Adipose tissue (tissue), 3 donors: Measurements from ENCODE around the gene NPL. TPM values are rescaled to one million over a fixed set of nuclear protein-coding genes. Genes with fewer than 3 reads are reported as not detected.

Experiments
- H3K27ac ChIP-seq: one replicate; pipeline ENCODE4 v1.5.1; 2013; ENCODE audit warnings: low read depth, low read length
- WGBS, 3 donors: extraction: QIAGEN DNeasy Blood & Tissue Kit; methylation state at CpG; one replicate each; pipeline ENCODE4 v1.1.7; 2013; 5-methylcytosine and 5-hydroxymethylcytosine counted together
- polyA plus RNA-seq, 3 donors: library from polyadenylated mRNA; stranded (reverse); fragments of 200-250 nt; gene quantifications; one replicate each; pipeline ENCODE4 v1.2.3, GENCODE V29; 2013
- donor health status: healthy with polysubstance abuse.
- donor health status: Bipolar disorder and iron deficiency.
- donor health status: healthy.

The NPL gene
- polyA plus RNA-seq, 3 donors: 1.8 to 35.0 (median 8.2) TPM

GRCh38 chr1:182848736-182849135, 59.2 kb downstream of the NPL start:
- WGBS, 3 donors: 97 to 100% (median 97%) methylated on average over 2 of the region's 2 CpGs

DNA sequence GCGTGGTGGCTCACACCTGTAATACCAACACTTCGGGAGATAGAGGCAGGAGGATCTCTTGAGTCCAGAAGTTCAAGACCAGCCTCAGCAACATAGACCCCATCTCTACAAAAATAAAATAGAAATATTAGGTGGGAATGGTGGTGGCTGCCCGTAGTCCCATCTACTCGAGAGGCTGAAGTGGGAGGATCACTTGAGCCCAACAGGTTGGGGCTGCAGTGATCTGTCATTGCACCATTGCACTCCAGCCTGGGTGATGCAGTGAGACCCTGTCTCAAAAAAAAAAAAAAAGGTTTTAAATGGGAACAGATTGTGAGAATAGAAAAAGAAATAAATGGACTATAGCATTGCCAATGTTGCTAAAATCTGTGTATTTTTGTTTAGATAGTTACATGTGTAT, 60.7 kb downstream of the NPL start:
- no peak overlapping the region for H3K27ac ChIP-seq
- whole genome bisulfite sequencing, 3 donors: 87 to 98% (median 97%) methylated on average over 4 of the region's 4 CpGs

More at GRCh38 chr1:182848736-182849135, 59.2 kb downstream of the NPL start:
- no peak overlapping the region for H3K27ac ChIP-seq

DNA sequence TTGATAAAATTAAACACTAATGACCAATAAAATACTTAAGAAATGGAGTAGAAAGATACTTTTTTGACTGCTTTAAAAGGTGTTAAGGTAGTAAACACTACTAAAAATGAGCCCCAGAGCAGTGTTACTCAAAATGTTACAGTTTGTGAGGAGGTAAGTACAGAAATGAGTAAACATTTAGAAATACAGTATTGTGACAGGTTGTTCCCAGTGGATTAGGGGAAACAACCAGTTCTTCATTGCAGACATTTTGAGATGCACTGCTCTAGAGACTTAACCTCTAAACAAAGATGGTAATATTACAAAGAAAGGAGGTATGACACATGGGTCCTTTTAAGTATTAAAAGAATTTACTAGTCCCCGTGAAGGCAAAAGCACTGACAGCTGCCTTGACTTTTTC, 62.3 kb downstream of the NPL start:
- H3K27ac ChIP-seq: no peak overlapping the region
- WGBS, 3 donors: 92 to 98% (median 93%) methylated on average over 1 of the region's 1 CpG

- WGBS, 3 donors: 79 to 83% (median 81%) methylated on average over 4 of the region's 4 CpGs
- H3K27ac ChIP-seq: no peak overlapping the region
Observed at GRCh38 chr1:182855911-182856310, 66.3 kb downstream of the NPL start.

DNA sequence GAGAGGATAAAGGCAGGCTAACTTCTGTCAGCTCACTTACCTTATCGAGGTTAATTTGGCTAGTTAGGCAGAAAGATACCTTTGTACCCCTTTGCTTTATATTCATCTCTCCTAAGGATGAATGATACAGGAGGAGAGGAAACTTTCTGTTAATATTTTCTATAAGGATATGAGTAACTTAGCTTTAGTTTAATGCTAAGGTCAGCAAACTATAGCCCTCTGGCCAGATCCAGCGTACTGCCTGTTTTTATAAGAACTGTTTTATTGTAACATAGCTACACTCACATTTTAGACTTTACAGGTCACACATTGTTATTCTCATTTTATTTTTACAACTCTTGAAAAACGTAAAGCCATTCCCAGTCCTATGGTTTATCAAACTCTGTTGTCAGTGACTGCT, 67.6 kb downstream of the NPL start:
- H3K27ac ChIP-seq: no peak overlapping the region
- WGBS, 3 donors: 82 to 97% (median 96%) methylated on average over 3 of the region's 3 CpGs

GRCh38 chr1:182860658-182861057, 71.1 kb downstream of the NPL start:
- WGBS, 3 donors: 93 to 94% (median 94%) methylated on average over 4 of the region's 4 CpGs
- H3K27ac ChIP-seq: no peak overlapping the region

GRCh38 chr1:182861994-182862393, 72.4 kb downstream of the NPL start:
- H3K27ac ChIP-seq: no peak overlapping the region
- 95 to 97% (median 97%) methylated on average over 2 of the region's 2 CpGs for WGBS, 3 donors

DNA sequence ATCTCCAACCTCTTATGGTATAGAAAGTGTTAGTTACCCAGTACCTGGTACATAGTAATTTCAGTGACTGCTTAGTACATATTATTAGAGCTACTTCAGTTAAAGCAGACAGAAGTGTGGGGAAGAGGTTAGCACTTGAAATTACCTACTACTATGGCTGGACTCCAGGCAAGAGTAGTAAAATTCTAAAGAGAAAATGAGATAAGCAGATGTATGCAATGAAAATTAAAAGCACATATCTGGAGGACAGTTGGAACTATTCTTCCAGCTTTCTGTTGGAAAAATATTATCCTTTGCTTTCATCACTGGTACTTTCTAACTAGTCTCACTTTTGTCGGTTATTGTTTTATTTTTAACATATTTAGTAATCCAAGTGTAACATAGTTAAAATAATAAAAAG, 73.3 kb downstream of the NPL start:
- WGBS, 3 donors: 85 to 98% (median 98%) methylated on average over 1 of the region's 1 CpG
- no peak overlapping the region for H3K27ac ChIP-seq

- 95 to 97% (median 96%) methylated on average over 5 of the region's 5 CpGs for WGBS, 3 donors
- no peak overlapping the region for H3K27ac ChIP-seq
Observed at GRCh38 chr1:182863940-182864339, 74.4 kb downstream of the NPL start.

DNA sequence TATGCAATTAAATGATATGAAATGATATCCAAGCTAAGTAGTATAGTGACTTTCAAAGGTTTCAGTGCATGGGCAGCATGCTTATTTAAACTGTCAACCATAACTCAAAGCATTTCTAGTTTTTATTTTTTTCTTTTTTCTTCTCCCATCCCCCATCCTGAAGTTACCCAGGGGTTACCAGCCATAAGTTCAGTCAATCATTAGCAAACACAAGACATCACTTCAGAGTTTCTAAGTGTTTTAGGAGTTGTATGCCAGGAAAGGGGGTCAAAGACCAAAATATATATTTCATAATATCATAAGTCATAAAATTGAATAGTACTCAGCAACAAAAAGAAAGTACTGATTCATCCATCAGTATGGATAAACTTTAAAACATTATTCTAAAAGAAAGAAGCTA, 78.3 kb downstream of the NPL start:
- H3K27ac ChIP-seq: no peak overlapping the region

- WGBS, 3 donors: 96 to 98% (median 97%) methylated on average over 12 of the region's 12 CpGs
- H3K27ac ChIP-seq: no peak overlapping the region
Observed at GRCh38 chr1:182869241-182869666, 79.7 kb downstream of the NPL start.

- no peak overlapping the region for H3K27ac ChIP-seq
- WGBS, 3 donors: 94 to 98% (median 98%) methylated on average over 3 of the region's 3 CpGs
Observed at GRCh38 chr1:182872881-182873280, 83.3 kb downstream of the NPL start.

DNA sequence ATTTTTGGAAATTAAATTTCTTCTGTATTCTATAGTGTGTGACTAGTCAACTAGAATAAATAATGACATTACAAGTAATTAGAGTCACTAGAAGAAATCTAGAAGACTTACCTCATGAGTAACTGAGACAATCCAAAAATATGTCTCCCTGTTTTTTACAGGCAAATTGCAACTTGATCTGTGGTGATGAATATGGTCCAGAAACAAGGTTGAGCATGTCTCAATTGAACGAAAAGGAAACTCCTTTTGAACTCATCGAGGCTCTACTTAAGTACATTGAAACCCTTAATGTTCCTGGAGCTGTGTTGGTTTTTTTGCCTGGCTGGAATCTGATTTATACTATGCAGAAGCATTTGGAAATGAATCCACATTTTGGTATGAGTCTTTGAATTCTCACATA, 86.3 kb downstream of the NPL start:
- WGBS, 3 donors: 93 to 96% (median 95%) methylated on average over 2 of the region's 2 CpGs
- no peak overlapping the region for H3K27ac ChIP-seq

GRCh38 chr1:182877331-182877730, 87.8 kb downstream of the NPL start:
- no peak overlapping the region for H3K27ac ChIP-seq

DNA sequence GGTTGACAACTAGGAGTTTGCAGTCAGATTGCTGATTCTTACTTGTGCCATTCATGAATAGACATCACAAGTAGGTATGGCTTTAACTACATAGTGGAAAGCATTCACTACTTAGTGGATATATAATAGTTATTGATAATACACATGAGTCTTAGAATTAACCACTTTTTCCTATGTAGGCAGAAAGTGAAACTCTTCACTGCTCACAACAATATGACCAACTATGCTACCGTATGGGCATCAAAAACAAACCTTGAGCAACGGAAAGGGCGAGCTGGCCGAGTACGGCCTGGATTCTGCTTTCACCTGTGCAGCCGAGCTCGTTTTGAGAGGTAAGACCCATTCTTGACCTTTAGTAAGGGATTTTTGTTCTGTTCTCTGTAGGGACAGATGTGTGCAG, 88.3 kb downstream of the NPL start:
- H3K27ac ChIP-seq: no peak overlapping the region
- WGBS, 3 donors: 94 to 97% (median 96%) methylated on average over 7 of the region's 7 CpGs

Other genes starting within 250 kb of the NPL start
- 1 to 10 TPM; 2.0 to 6.1 (median 3.2) TPM for gene RNASEL, start 200.5 kb upstream of the NPL start, polyA plus RNA-seq
- gene RGS16, start 185.4 kb upstream of the NPL start, polyA plus RNA-seq: 10 to 100 TPM in 2 of 3 donors, 1 to 10 TPM in 1; 4.9 to 38.5 (median 22.2) TPM
- gene RGS8, start 105.2 kb upstream of the NPL start, polyA plus RNA-seq: under 1 TPM in 2 of 3 donors, not detected in 1; 0.03 to 0.11 TPM
- 10 to 100 TPM; 39.8 to 68.6 (median 57.2) TPM for gene DHX9, start 49.6 kb downstream of the NPL start, polyA plus RNA-seq
- under 1 TPM in 1 of 3 donors, not detected in 2; 0.12 TPM for gene SHCBP1L, start 163.4 kb downstream of the NPL start, polyA plus RNA-seq
- 100 to 1,000 TPM in 1 of 3 donors, 10 to 100 TPM in 2; 30.5 to 170 (median 91.4) TPM for gene LAMC1, start 233.6 kb downstream of the NPL start, polyA plus RNA-seq